Left ventricle myocardium inferior (tissue), 1 donor: ENCODE measurements around the gene USP13. TPM values are rescaled to one million over a fixed set of nuclear protein-coding genes. Genes with fewer than 3 reads are reported as not detected.
"Not testable (repeated sequence)": the region's sequence is repeated elsewhere in the genome, so short reads cannot be mapped to it uniquely, and the experiment has no call there.

ENCODE experiments used
- DNase-seq: peaks from one replicate; pipeline ENCODE4 v3.0.0-alpha.2; 2020
- H3K27ac ChIP-seq: fragments of 200-600 bp; replicated peaks from 2 replicates; pipeline ENCODE4 v1.8.0; 2021
- H3K27me3 ChIP-seq: fragments of 200-600 bp; 2 replicates; pipeline ENCODE4 v1.8.0; 2021; ENCODE audit warnings: low read depth
- H3K36me3 ChIP-seq: fragments of 200-600 bp; 2 replicates; pipeline ENCODE4 v1.8.0; 2021
- H3K4me1 ChIP-seq: fragments of 200-600 bp; 2 replicates; pipeline ENCODE4 v1.8.0; 2021
- H3K4me3 ChIP-seq: fragments of 200-600 bp; 2 replicates; pipeline ENCODE4 v1.8.0; 2021; ENCODE audit warnings: mild to moderate bottlenecking, moderate library complexity
- H3K9me3 ChIP-seq: fragments of 200-600 bp; replicated peaks from 2 replicates; pipeline ENCODE4 v1.8.0; 2021
- CTCF ChIP-seq: fragments of 200-600 bp; IDR thresholded peaks from 2 replicates; pipeline ENCODE4 v1.8.0; 2021; ENCODE audit warnings: antibody characterized with exemption, mild to moderate bottlenecking, borderline replicate concordance
- intact Hi-C: fragments of 100-400 bp; cut with micrococcal nuclease; formaldehyde crosslinking; loops from one replicate; pipeline ENCODE4 v1.11.0; 2022
- total RNA-seq: library from RNA; stranded (reverse); fragmentation: NEBNext Ultra II Directional; extraction: Animal tissue kit (Norgen Biotek cat#: 25700); gene quantifications from one replicate; pipeline ENCODE4 v1.2.1, GENCODE V29; 2021
- donor health status: DM: no; HTN: yes; CAD: no; lungs with severe emphysema.

Gene USP13
- total RNA-seq, 1 donor from 2014 or later: 162 TPM

GRCh38 chr3:179622023-179622422, 30.8 kb upstream of the USP13 start:
- H3K27me3 ChIP-seq: no peaks in the 10 kb centered on the region
- no peak overlapping the region for H3K27ac ChIP-seq
- DNase-seq: no peak
- H3K9me3 ChIP-seq: no peaks in the 10 kb centered on the region
- no peak for TF ChIP-seq CTCF
- no peaks in the 10 kb centered on the region for H3K4me1 ChIP-seq
- H3K4me3 ChIP-seq: no peak overlapping the region
- intact Hi-C loops: no loop called here
- peaks cover 90% of the 10 kb centered on the region for H3K36me3 ChIP-seq

GRCh38 chr3:179624451-179624850, 28.4 kb upstream of the USP13 start:
- H3K27me3 ChIP-seq: no peaks in the 10 kb centered on the region
- H3K4me1 ChIP-seq: no peaks in the 10 kb centered on the region
- no peak for DNase-seq
- H3K4me3 ChIP-seq: no peak overlapping the region
- intact Hi-C loops: no loop called here
- TF ChIP-seq CTCF: no peak
- H3K9me3 ChIP-seq: no peaks in the 10 kb centered on the region
- no peak overlapping the region for H3K27ac ChIP-seq
- H3K36me3 ChIP-seq: peaks cover 66% of the 10 kb centered on the region

GRCh38 chr3:179630753-179631451, 21.9 kb upstream of the USP13 start:
- Histone ChIP-seq H3K9me3 (no peaks in the 10 kb centered on the region), H3K27me3 (no peaks in the 10 kb centered on the region), H3K4me3 (no peak overlapping the region), H3K36me3 (peaks cover 5% of the 10 kb centered on the region), H3K4me1 (no peaks in the 10 kb centered on the region), H3K27ac (no peak overlapping the region)
- intact Hi-C loops: no loop called here
- no peak for DNase-seq
- TF ChIP-seq CTCF: no peak

- Histone ChIP-seq H3K27ac (no peak overlapping the region), H3K4me1 (no peaks in the 10 kb centered on the region), H3K36me3 (no peaks in the 10 kb centered on the region), H3K9me3 (no peaks in the 10 kb centered on the region), H3K27me3 (no peaks in the 10 kb centered on the region), H3K4me3 (no peak overlapping the region)
- intact Hi-C loops: no loop called here
- no peak for TF ChIP-seq CTCF
- no peak for DNase-seq
Measured at GRCh38 chr3:179640469-179640868, 12.4 kb upstream of the USP13 start.

- DNase-seq: no peak
- Histone ChIP-seq H3K27me3 (no peaks in the 10 kb centered on the region), H3K9me3 (no peaks in the 10 kb centered on the region), H3K4me3 (no peak overlapping the region), H3K27ac (no peak overlapping the region), H3K36me3 (no peaks in the 10 kb centered on the region), H3K4me1 (no peaks in the 10 kb centered on the region)
- no peak for TF ChIP-seq CTCF
- intact Hi-C loops: no loop called here
Measured at GRCh38 chr3:179642871-179643270, 10.0 kb upstream of the USP13 start.

- DNase-seq, H3K36me3 ChIP-seq, H3K9me3 ChIP-seq, H3K27me3 ChIP-seq, H3K27ac ChIP-seq, H3K4me1 ChIP-seq, H3K4me3 ChIP-seq, intact Hi-C loops: not testable (repeated sequence)
Measured at GRCh38 chr3:179643837-179644236, 9.0 kb upstream of the USP13 start.
